OCI-LY7 (cell line): ENCODE measurements around the gene RBM17. TPM values are rescaled to one million over a fixed set of nuclear protein-coding genes. Genes with fewer than 3 reads are reported as not detected.

ENCODE experiments used
- BruUV-seq: library from RNA; stranded (reverse); fragments of 400-500 nt; replicated peaks from 2 replicates; lab custom pipeline; 2021; lab: Mats Ljungman, UMichigan
- CTCF ChIA-PET: fragments of 300-600 bp; sonication (Branson Sonifier 250); formaldehyde crosslinking; loops from one replicate; lab custom pipeline; 2022; ENCODE audit warnings: antibody characterized with exemption; ENCODE audit not compliant: unreplicated experiment; lab: Charles Lee
- POLR2A ChIA-PET: fragments of 300-600 bp; sonication (Branson Sonifier 250); formaldehyde crosslinking; loops from one replicate; lab custom pipeline; 2022; ENCODE audit warnings: antibody characterized with exemption; lab: Charles Lee
- DNase-seq: peaks from one replicate; pipeline ENCODE4 v3.0.0-alpha.2; 2015; ENCODE audit warnings: low spot score
- H2AFZ ChIP-seq: fragments of 200-600 bp; sonication (generic), shearing (Covaris generic); 2 replicates; pipeline ENCODE4 v1.6.1; 2014; ENCODE audit warnings: mild to moderate bottlenecking, antibody characterized with exemption, low read length, moderate library complexity
- H3K27ac ChIP-seq: fragments of 200-600 bp; sonication (generic); 2 replicates; pipeline ENCODE4 v1.5.1; 2014; ENCODE audit warnings: mixed run types, low read depth, mild to moderate bottlenecking, moderate library complexity, low read length, inconsistent platforms; ENCODE audit not compliant: poor library complexity, severe bottlenecking
- H3K36me3 ChIP-seq: fragments of 200-600 bp; sonication (generic); 2 replicates; pipeline ENCODE4 v1.6.1; 2014; ENCODE audit warnings: mild to moderate bottlenecking, antibody characterized with exemption, low read length, moderate library complexity, mixed read lengths; ENCODE audit not compliant: insufficient read depth
- H3K4me1 ChIP-seq: fragments of 200-600 bp; sonication (generic); 2 replicates; pipeline ENCODE4 v1.5.1; 2014; ENCODE audit warnings: mild to moderate bottlenecking, low read length; ENCODE audit not compliant: insufficient read depth, poor library complexity, severe bottlenecking
- H3K4me2 ChIP-seq: fragments of 200-600 bp; sonication (generic); 2 replicates; pipeline ENCODE4 v1.6.1; 2014; ENCODE audit warnings: mild to moderate bottlenecking, low read length
- H3K4me3 ChIP-seq: fragments of 200-600 bp; sonication (generic); 2 replicates; pipeline ENCODE4 v1.5.1; 2014; ENCODE audit warnings: mild to moderate bottlenecking, low read depth, low read length; ENCODE audit not compliant: poor library complexity, severe bottlenecking
- H3K79me2 ChIP-seq: fragments of 200-600 bp; sonication (generic); 2 replicates; pipeline ENCODE4 v1.6.1; 2016; ENCODE audit warnings: low read depth, mild to moderate bottlenecking, low read length, moderate library complexity, mixed read lengths; ENCODE audit not compliant: insufficient read depth
- H3K9me2 ChIP-seq: fragments of 200-600 bp; sonication (generic); 2 replicates; pipeline ENCODE4 v1.6.1; 2016; ENCODE audit warnings: mild to moderate bottlenecking, low read length, mixed read lengths; ENCODE audit not compliant: insufficient read depth
- H3K9me3 ChIP-seq: fragments of 200-600 bp; sonication (generic); 2 replicates; pipeline ENCODE4 v1.6.1; 2014; ENCODE audit warnings: mild to moderate bottlenecking, mixed run types, low read length, mixed read lengths
- H4K20me1 ChIP-seq: fragments of 200-600 bp; sonication (generic); 2 replicates; pipeline ENCODE4 v1.6.1; 2014; ENCODE audit warnings: mild to moderate bottlenecking, antibody characterized with exemption, low read length, moderate library complexity, mixed read lengths; ENCODE audit not compliant: insufficient read depth
- EZH2phosphoT487 ChIP-seq: fragments of 200-600 bp; sonication (generic); IDR thresholded peaks from 2 replicates; pipeline ENCODE4 v1.6.1; 2018; ENCODE audit warnings: low read depth, borderline replicate concordance, mild to moderate bottlenecking, mixed run types, antibody characterized with exemption, low read length, moderate library complexity, mixed read lengths
- intact Hi-C: fragments of 100-400 bp; cut with micrococcal nuclease; formaldehyde crosslinking; loops from one replicate; pipeline ENCODE4 v1.10.0; 2022; ENCODE audit not compliant: unreplicated experiment
- total RNA-seq, 2 experiments: library from RNA; depleted of rRNA in 1 of 2; stranded (reverse); fragments of >200 nt in 1 of 2; shearing (Covaris generic) in 1 of 2; gene quantifications; 2 replicates each; pipeline ENCODE4 v1.2.3, GENCODE V29; 2014 to 2022
- TF ChIP-seq, protein P1 (sequence below): fragments of 200-600 bp; sonication (generic); conservative IDR thresholded peaks from 2 replicates; pipeline ENCODE4 v1.5.1; 2014; ENCODE audit warnings: mild to moderate bottlenecking, antibody characterized with exemption, low read length, moderate library complexity, mixed read lengths

RBM17 gene
- total RNA-seq, 2 experiments from 2014 or later, result 103 to 248 TPM

- no peak for DNase-seq
- CTCF ChIA-PET, result no interaction called here
- Histone ChIP-seq H3K4me3 (no peak overlapping the region), H3K4me2 (no peak overlapping the region), H4K20me1 (no peaks in the 10 kb centered on the region), H3K36me3 (no peaks in the 10 kb centered on the region), H3K27ac (no peak overlapping the region), H2AFZ (no peak overlapping the region), H3K79me2 (no peaks in the 10 kb centered on the region), H3K9me2 (no peaks in the 10 kb centered on the region), H3K9me3 (no peaks in the 10 kb centered on the region), H3K4me1 (peaks cover 31% of the 10 kb centered on the region)
- POLR2A ChIA-PET, result interaction anchor here (2.0 kb wide), 1 partner anchor 14 kb away, joined by 5 read pairs; no protein-coding TSS in a partner anchor
- intact Hi-C loops, result no loop called here
- BruUV-seq, result no TSS peak
- TF ChIP-seq EZH2phosphoT487, result no peak
- TF ChIP-seq, protein P1, sequence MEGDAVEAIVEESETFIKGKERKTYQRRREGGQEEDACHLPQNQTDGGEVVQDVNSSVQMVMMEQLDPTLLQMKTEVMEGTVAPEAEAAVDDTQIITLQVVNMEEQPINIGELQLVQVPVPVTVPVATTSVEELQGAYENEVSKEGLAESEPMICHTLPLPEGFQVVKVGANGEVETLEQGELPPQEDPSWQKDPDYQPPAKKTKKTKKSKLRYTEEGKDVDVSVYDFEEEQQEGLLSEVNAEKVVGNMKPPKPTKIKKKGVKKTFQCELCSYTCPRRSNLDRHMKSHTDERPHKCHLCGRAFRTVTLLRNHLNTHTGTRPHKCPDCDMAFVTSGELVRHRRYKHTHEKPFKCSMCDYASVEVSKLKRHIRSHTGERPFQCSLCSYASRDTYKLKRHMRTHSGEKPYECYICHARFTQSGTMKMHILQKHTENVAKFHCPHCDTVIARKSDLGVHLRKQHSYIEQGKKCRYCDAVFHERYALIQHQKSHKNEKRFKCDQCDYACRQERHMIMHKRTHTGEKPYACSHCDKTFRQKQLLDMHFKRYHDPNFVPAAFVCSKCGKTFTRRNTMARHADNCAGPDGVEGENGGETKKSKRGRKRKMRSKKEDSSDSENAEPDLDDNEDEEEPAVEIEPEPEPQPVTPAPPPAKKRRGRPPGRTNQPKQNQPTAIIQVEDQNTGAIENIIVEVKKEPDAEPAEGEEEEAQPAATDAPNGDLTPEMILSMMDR, result no peak
Observed at GRCh38 chr10:6148908-6149307, 60.1 kb downstream of the RBM17 start.

DNA sequence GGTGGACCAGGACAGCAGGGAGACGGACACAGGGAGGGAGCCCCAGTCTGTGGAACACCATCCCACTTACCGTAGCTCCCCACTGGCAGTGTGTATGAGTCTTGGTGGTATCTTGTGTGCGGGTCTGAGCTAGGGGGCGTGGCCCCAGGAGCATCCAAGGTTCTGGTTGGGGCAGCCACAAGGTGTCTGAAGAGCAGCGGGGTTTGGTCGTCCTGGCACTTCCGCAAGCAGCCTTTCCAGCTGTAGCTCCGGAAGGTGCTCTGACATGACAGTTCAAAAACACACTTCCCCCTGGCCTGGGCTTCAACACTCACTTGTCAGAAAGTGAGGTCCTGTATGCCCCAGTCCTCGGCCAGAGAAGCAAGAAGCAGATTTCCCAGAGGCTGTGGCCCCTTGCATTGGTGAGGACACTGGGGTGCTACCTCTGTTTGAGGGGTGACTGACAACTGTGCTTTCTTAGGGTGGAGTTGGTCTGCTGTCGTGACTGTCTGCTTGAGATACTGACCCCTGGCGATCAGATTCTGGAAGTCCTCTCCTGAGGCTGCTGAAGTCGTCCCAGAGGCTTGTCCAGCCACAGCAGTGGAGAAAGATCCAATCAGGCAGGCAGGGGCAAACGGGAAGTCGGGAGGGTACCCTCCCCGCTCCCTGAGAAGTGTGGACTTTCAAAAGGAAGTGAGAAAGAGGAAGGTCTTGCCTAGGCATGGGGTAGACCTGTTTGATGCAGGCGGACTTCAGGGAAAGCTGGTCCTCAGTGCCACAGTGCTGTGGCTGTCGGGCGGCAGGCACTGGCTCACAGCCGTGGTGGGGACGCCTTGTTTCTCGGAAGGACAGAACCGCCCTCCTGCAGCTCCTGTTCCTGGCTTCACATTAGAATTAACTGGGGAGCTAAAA, 62.5 kb downstream of the RBM17 start:
- H3K4me2 ChIP-seq, result peak overlapping the region; percentile 75
- CTCF ChIA-PET, result interaction anchor here (0.6 to 1.8 kb wide), 5 partner anchors 11 to 254 kb away, joined by 3 to 6 read pairs (median 4); no protein-coding TSS in a partner anchor
- POLR2A ChIA-PET, result interaction anchor here (0.6 to 1.7 kb wide), 4 partner anchors 10 to 20 kb away, joined by 3 to 8 read pairs (median 5); no protein-coding TSS in a partner anchor
- H3K4me3 ChIP-seq, result peak overlapping the region; percentile 43
- H3K36me3 ChIP-seq, result no peaks in the 10 kb centered on the region
- H3K27ac ChIP-seq, result peak overlapping the region; percentile 40
- H2AFZ ChIP-seq, result no peak overlapping the region
- peak; percentile 76 for DNase-seq
- intact Hi-C loops, result loop anchor here (1.0 to 2.0 kb wide), 2 partner anchors 42 to 51 kb away; partner anchors contain the start of gene PFKFB3
- H4K20me1 ChIP-seq, result no peaks in the 10 kb centered on the region
- H3K79me2 ChIP-seq, result no peaks in the 10 kb centered on the region; the same call in 1 of the 2 replicates
- no peaks in the 10 kb centered on the region for H3K9me2 ChIP-seq
- peaks cover 18% of the 10 kb centered on the region for H3K4me1 ChIP-seq
- no TSS peak for BruUV-seq
- TF ChIP-seq, protein P1, result peak; percentile 84
- TF ChIP-seq EZH2phosphoT487, result no peak
- no peaks in the 10 kb centered on the region for H3K9me3 ChIP-seq
